ENCODE results near the gene CORO2A.
A peak's percentile ranks its signal among the peaks of the same experiment; 100 is the strongest.

CORO2A gene

GRCh38 chr9:98202252-98202651 lies 9.8 kb upstream of the CORO2A start:
- no peaks in the 10 kb centered on the region for H3K36me3 ChIP-seq (replicated peaks in 1 of 2; ENCODE audit: control insufficient read depth in 2 of 2, insufficient read depth in 2 of 2, low read length in 2 of 2)
- no peak overlapping the region for H3K4ac ChIP-seq (ENCODE audit: low read length)
- no peak overlapping the region for H3K9ac ChIP-seq (ENCODE audit: low read depth, low read length, poor library complexity)
- H2BK120ac ChIP-seq (ENCODE audit: low read depth, low read length) = no peak overlapping the region
- H4K8ac ChIP-seq (ENCODE audit: low read depth, low read length) = no peak overlapping the region
- no peak overlapping the region for H2BK15ac ChIP-seq (ENCODE audit: low read length)
- H3K27me3 ChIP-seq (ENCODE audit: control insufficient read depth in 3 of 3, insufficient read depth in 3 of 3, low read depth in 1 of 3, low read length in 3 of 3) = peaks cover 0 to 53% (median 0%) of the 10 kb centered on the region in 3 experiments
- H3K14ac ChIP-seq (ENCODE audit: low read length) = no peak overlapping the region
- no peak overlapping the region for H2BK5ac ChIP-seq (ENCODE audit: low read length)
- no peak overlapping the region for H3K4me3 ChIP-seq (ENCODE audit: low read length in 2 of 2)
- H4K91ac ChIP-seq (ENCODE audit: low read depth, low read length, poor library complexity) = no peak overlapping the region
- H3K4me2 ChIP-seq (ENCODE audit: insufficient read depth, low read length, poor library complexity, severe bottlenecking) = no peak overlapping the region
- peaks cover 0 to 8% of the 10 kb centered on the region in 2 donors for H3K4me1 ChIP-seq (ENCODE audit: control insufficient read depth in 2 of 2, insufficient read depth in 1 of 2, low read depth in 1 of 2, low read length in 2 of 2)
- no CpG with 5 or more reads among the region's 5 CpGs for WGBS, 2 donors (ENCODE audit: extremely low coverage in 2 of 2, insufficient read length in 2 of 2, insufficient replicate concordance in 1 of 2)
- no peak overlapping the region for H2BK12ac ChIP-seq (ENCODE audit: low read length)
- no peak overlapping the region for H2AFZ ChIP-seq (ENCODE audit: low read length)
- H3K9me3 ChIP-seq (replicated peaks in 1 of 2; ENCODE audit: control insufficient read depth in 2 of 2, insufficient read depth in 1 of 2, low read depth in 1 of 2, low read length in 2 of 2) = peaks cover 0 to 2% of the 10 kb centered on the region in 2 donors
- H2AK5ac ChIP-seq (ENCODE audit: low read depth, low read length) = no peak overlapping the region
- no peak overlapping the region for H3K27ac ChIP-seq (replicated peaks; ENCODE audit: low read length)
- no peak for DNase-seq (ENCODE audit: low spot score)
- H3K18ac ChIP-seq (ENCODE audit: low read length) = peak overlapping the region; percentile 21
- H3K23ac ChIP-seq (ENCODE audit: low read depth, low read length, poor library complexity) = no peak overlapping the region
- H3K79me1 ChIP-seq (ENCODE audit: low read depth, low read length) = no peaks in the 10 kb centered on the region

DNA sequence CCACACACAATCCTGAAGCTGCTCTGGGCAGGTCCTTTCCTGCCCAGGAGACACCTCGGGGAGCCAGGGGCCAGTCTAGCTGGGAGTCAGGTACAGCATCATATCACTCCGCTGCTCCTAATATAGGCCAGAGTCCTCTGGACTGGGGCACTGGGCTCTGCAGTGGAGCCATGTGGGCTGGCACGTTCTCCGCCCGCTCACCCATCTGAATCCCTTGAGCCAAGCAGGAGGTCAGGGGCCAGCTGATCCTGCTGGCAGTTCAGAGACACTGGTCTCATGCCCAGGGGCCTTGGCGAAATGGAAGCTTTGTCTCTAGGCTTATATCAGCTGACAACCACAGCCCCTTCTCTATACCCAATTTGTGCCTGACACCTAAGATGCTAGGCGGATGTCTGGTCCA lies 9.3 kb upstream of the CORO2A start:
- Histone ChIP-seq H3K18ac (ENCODE audit: low read length) (peak overlapping the region; percentile 11), H4K8ac (ENCODE audit: low read depth, low read length) (no peak overlapping the region)

DNA sequence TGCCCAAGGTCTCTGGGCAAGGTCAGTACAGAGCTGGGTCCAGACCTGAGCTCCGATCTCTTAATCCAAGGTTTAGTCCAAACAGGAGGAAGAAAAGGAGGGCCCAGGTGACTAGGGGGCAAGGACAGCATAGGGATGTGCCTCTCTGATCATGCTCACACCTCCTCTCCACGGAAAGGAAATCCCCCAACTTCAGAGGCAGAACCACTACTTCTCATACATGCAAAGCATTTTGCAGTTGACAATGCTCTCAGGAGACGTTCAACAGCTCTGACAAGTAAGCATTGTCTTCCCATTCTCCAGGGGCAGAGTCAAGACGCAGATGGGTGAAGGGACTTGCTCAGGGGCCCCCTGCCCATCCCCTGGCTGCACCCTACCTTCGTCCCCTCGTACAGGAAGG lies 8.7 kb upstream of the CORO2A start:
- Histone ChIP-seq H3K4ac (ENCODE audit: low read length) (no peak overlapping the region), H3K9me3 (replicated peaks in 1 of 2; ENCODE audit: control insufficient read depth in 2 of 2, insufficient read depth in 1 of 2, low read depth in 1 of 2, low read length in 2 of 2) (peaks cover 0 to 4% of the 10 kb centered on the region in 2 donors), H3K4me3 (ENCODE audit: low read length in 2 of 2) (no peak overlapping the region), H2BK15ac (ENCODE audit: low read length) (no peak overlapping the region), H3K14ac (ENCODE audit: low read length) (no peak overlapping the region), H3K79me1 (ENCODE audit: low read depth, low read length) (no peaks in the 10 kb centered on the region), H3K23ac (ENCODE audit: low read depth, low read length, poor library complexity) (peak overlapping the region; percentile 17), H3K18ac (ENCODE audit: low read length) (peak overlapping the region; percentile 11), H2BK120ac (ENCODE audit: low read depth, low read length) (no peak overlapping the region), H3K9ac (ENCODE audit: low read depth, low read length, poor library complexity) (no peak overlapping the region), H2AK5ac (ENCODE audit: low read depth, low read length) (no peak overlapping the region), H3K36me3 (replicated peaks in 1 of 2; ENCODE audit: control insufficient read depth in 2 of 2, insufficient read depth in 2 of 2, low read length in 2 of 2) (no peaks in the 10 kb centered on the region), H3K27ac (replicated peaks; ENCODE audit: low read length) (no peak overlapping the region), H4K91ac (ENCODE audit: low read depth, low read length, poor library complexity) (no peak overlapping the region), H2AFZ (ENCODE audit: low read length) (no peak overlapping the region), H2BK12ac (ENCODE audit: low read length) (no peak overlapping the region), H3K4me2 (ENCODE audit: insufficient read depth, low read length, poor library complexity, severe bottlenecking) (no peak overlapping the region), H4K8ac (ENCODE audit: low read depth, low read length) (no peak overlapping the region), H2BK5ac (ENCODE audit: low read length) (no peak overlapping the region), H3K4me1 (ENCODE audit: control insufficient read depth in 2 of 2, insufficient read depth in 1 of 2, low read depth in 1 of 2, low read length in 2 of 2) (peaks cover 0 to 8% of the 10 kb centered on the region in 2 donors), H3K27me3 (ENCODE audit: control insufficient read depth in 3 of 3, insufficient read depth in 3 of 3, low read depth in 1 of 3, low read length in 3 of 3) (peaks cover 0 to 55% (median 0%) of the 10 kb centered on the region in 3 experiments)
- WGBS, 2 donors (ENCODE audit: extremely low coverage in 2 of 2, insufficient read length in 2 of 2, insufficient replicate concordance in 1 of 2) = no CpG with 5 or more reads among the region's 6 CpGs
- no peak for DNase-seq (ENCODE audit: low spot score)

More for the DNA sequence above, 9.3 kb upstream of the CORO2A start:
- Histone ChIP-seq H2BK120ac (ENCODE audit: low read depth, low read length) (no peak overlapping the region), H3K4me3 (ENCODE audit: low read length in 2 of 2) (no peak overlapping the region), H2AFZ (ENCODE audit: low read length) (no peak overlapping the region), H3K79me1 (ENCODE audit: low read depth, low read length) (no peaks in the 10 kb centered on the region), H2BK12ac (ENCODE audit: low read length) (peak overlapping the region; percentile 47), H2AK5ac (ENCODE audit: low read depth, low read length) (peak overlapping the region; percentile 11), H4K91ac (ENCODE audit: low read depth, low read length, poor library complexity) (no peak overlapping the region), H3K36me3 (replicated peaks in 1 of 2; ENCODE audit: control insufficient read depth in 2 of 2, insufficient read depth in 2 of 2, low read length in 2 of 2) (no peaks in the 10 kb centered on the region), H2BK15ac (ENCODE audit: low read length) (no peak overlapping the region), H3K4ac (ENCODE audit: low read length) (no peak overlapping the region), H3K4me1 (ENCODE audit: control insufficient read depth in 2 of 2, insufficient read depth in 1 of 2, low read depth in 1 of 2, low read length in 2 of 2) (peaks cover 0 to 8% of the 10 kb centered on the region in 2 donors), H3K4me2 (ENCODE audit: insufficient read depth, low read length, poor library complexity, severe bottlenecking) (no peak overlapping the region), H3K9ac (ENCODE audit: low read depth, low read length, poor library complexity) (no peak overlapping the region), H3K27ac (replicated peaks; ENCODE audit: low read length) (no peak overlapping the region), H2BK5ac (ENCODE audit: low read length) (no peak overlapping the region), H3K9me3 (replicated peaks in 1 of 2; ENCODE audit: control insufficient read depth in 2 of 2, insufficient read depth in 1 of 2, low read depth in 1 of 2, low read length in 2 of 2) (peaks cover 0 to 2% of the 10 kb centered on the region in 2 donors), H3K23ac (ENCODE audit: low read depth, low read length, poor library complexity) (peak overlapping the region; percentile 17), H3K14ac (ENCODE audit: low read length) (no peak overlapping the region), H3K27me3 (ENCODE audit: control insufficient read depth in 3 of 3, insufficient read depth in 3 of 3, low read depth in 1 of 3, low read length in 3 of 3) (peaks cover 0 to 53% (median 0%) of the 10 kb centered on the region in 3 experiments)
- WGBS, 2 donors (ENCODE audit: extremely low coverage in 2 of 2, insufficient read length in 2 of 2, insufficient replicate concordance in 1 of 2) = no CpG with 5 or more reads among the region's 7 CpGs
- no peak for DNase-seq (ENCODE audit: low spot score)

GRCh38 chr9:98199388-98200033 lies 7.1 kb upstream of the CORO2A start:
- Histone ChIP-seq H3K36me3 (replicated peaks in 1 of 2; ENCODE audit: control insufficient read depth in 2 of 2, insufficient read depth in 2 of 2, low read length in 2 of 2) (no peaks in the 10 kb centered on the region), H3K18ac (ENCODE audit: low read length) (peak overlapping the region; percentile 67), H3K4me1 (ENCODE audit: control insufficient read depth in 2 of 2, insufficient read depth in 1 of 2, low read depth in 1 of 2, low read length in 2 of 2) (peaks cover 0 to 8% of the 10 kb centered on the region in 2 donors), H2AFZ (ENCODE audit: low read length) (no peak overlapping the region), H3K4ac (ENCODE audit: low read length) (no peak overlapping the region), H3K79me1 (ENCODE audit: low read depth, low read length) (no peaks in the 10 kb centered on the region), H3K4me3 (ENCODE audit: low read length in 2 of 2) (peak overlapping the region in 1 of 2 donors; percentile 16), H3K9me3 (replicated peaks in 1 of 2; ENCODE audit: control insufficient read depth in 2 of 2, insufficient read depth in 1 of 2, low read depth in 1 of 2, low read length in 2 of 2) (peaks cover 0 to 6% of the 10 kb centered on the region in 2 donors), H4K8ac (ENCODE audit: low read depth, low read length) (no peak overlapping the region), H2BK15ac (ENCODE audit: low read length) (no peak overlapping the region), H3K14ac (ENCODE audit: low read length) (no peak overlapping the region), H3K4me2 (ENCODE audit: insufficient read depth, low read length, poor library complexity, severe bottlenecking) (no peak overlapping the region), H3K27me3 (ENCODE audit: control insufficient read depth in 3 of 3, insufficient read depth in 3 of 3, low read depth in 1 of 3, low read length in 3 of 3) (peaks cover 0 to 60% (median 2%) of the 10 kb centered on the region in 3 experiments), H2AK5ac (ENCODE audit: low read depth, low read length) (peak overlapping the region; percentile 16), H4K91ac (ENCODE audit: low read depth, low read length, poor library complexity) (no peak overlapping the region), H3K9ac (ENCODE audit: low read depth, low read length, poor library complexity) (no peak overlapping the region), H3K23ac (ENCODE audit: low read depth, low read length, poor library complexity) (peak overlapping the region; percentile 13), H2BK120ac (ENCODE audit: low read depth, low read length) (no peak overlapping the region), H2BK12ac (ENCODE audit: low read length) (no peak overlapping the region), H3K27ac (replicated peaks; ENCODE audit: low read length) (no peak overlapping the region), H2BK5ac (ENCODE audit: low read length) (no peak overlapping the region)
- no CpG with 5 or more reads among the region's 20 CpGs for WGBS, 2 donors (ENCODE audit: extremely low coverage in 2 of 2, insufficient read length in 2 of 2, insufficient replicate concordance in 1 of 2)
- DNase-seq (ENCODE audit: low spot score) = no peak
